Fibroblast of lung (primary cell): ENCODE data around the gene CD47. TPM values are rescaled to one million over a fixed set of nuclear protein-coding genes. Genes with fewer than 3 reads are reported as not detected.

Experiments used
- DNase-seq, 2 donors: peaks; one replicate each; pipeline versions ENCODE4 v3.0.0 to v3.0.0-alpha.2; 2010; ENCODE audit warnings: low read depth in 2 of 2
- H2AFZ ChIP-seq: 2 replicates; pipeline ENCODE4 v1.5.1; 2012; ENCODE audit warnings: low read length, control low read depth, inconsistent platforms
- H3K27ac ChIP-seq: 2 replicates; pipeline ENCODE4 v1.5.1; 2011; ENCODE audit warnings: low read length, control low read depth; ENCODE audit not compliant: insufficient read depth
- H3K27me3 ChIP-seq: 2 replicates; pipeline ENCODE4 v1.5.1; 2011; ENCODE audit warnings: mild to moderate bottlenecking, low read length; ENCODE audit not compliant: control insufficient read depth, insufficient read depth
- H3K36me3 ChIP-seq: 2 replicates; pipeline ENCODE4 v1.5.1; 2011; ENCODE audit warnings: low read length; ENCODE audit not compliant: control insufficient read depth, insufficient read depth
- H3K4me1 ChIP-seq: 2 replicates; pipeline ENCODE4 v1.5.1; 2011; ENCODE audit warnings: low read length; ENCODE audit not compliant: control insufficient read depth, insufficient read depth; ENCODE audit errors: extremely low read depth
- H3K4me2 ChIP-seq: 2 replicates; pipeline ENCODE4 v1.5.1; 2011; ENCODE audit warnings: low read length, control low read depth; ENCODE audit not compliant: insufficient read depth; ENCODE audit errors: extremely low read depth
- H3K4me3 ChIP-seq, 4 experiments: fragments of 200-600 bp in 1 of 4; sonication (generic) in 1 of 4; replicated peaks in 1 of 4; 2 replicates each; pipeline ENCODE4 v1.5.1; 2011 to 2016; ENCODE audit warnings: low read length in 4 of 4, low read depth in 3 of 4, mild to moderate bottlenecking in 3 of 4, control low read depth in 2 of 4, inconsistent platforms in 1 of 4, mixed read lengths in 1 of 4; ENCODE audit not compliant: insufficient read depth in 1 of 4; ENCODE audit errors: control extremely low read depth in 1 of 4
- H3K79me2 ChIP-seq: 2 replicates; pipeline ENCODE4 v1.5.1; 2012; ENCODE audit warnings: mild to moderate bottlenecking, low read length, inconsistent platforms; ENCODE audit not compliant: control insufficient read depth, insufficient read depth
- H3K9ac ChIP-seq: 2 replicates; pipeline ENCODE4 v1.5.1; 2011; ENCODE audit warnings: mild to moderate bottlenecking, low read length, control low read depth; ENCODE audit not compliant: insufficient read depth
- H3K9me3 ChIP-seq: 2 replicates; pipeline ENCODE4 v1.5.1; 2012; ENCODE audit warnings: low read depth, low read length; ENCODE audit not compliant: control insufficient read depth, insufficient read depth
- H4K20me1 ChIP-seq: 2 replicates; pipeline ENCODE4 v1.5.1; 2011; ENCODE audit warnings: low read length; ENCODE audit not compliant: control insufficient read depth, insufficient read depth; ENCODE audit errors: extremely low read depth
- CTCF ChIP-seq, 2 donors: IDR thresholded peaks in 1 of 2; conservative IDR thresholded peaks in 1 of 2; 1 replicate in 1 of 2; 2 replicates in 1 of 2; pipeline ENCODE4 v1.5.1; 2011 to 2012; ENCODE audit warnings: low read length in 2 of 2, control low read depth in 1 of 2, inconsistent platforms in 1 of 2, low read depth in 1 of 2, mild to moderate bottlenecking in 1 of 2
- EZH2 ChIP-seq: IDR thresholded peaks from 2 replicates; pipeline ENCODE4 v1.5.1; 2012; ENCODE audit warnings: low read length, control low read depth, mild to moderate bottlenecking; ENCODE audit errors: missing control alignments
- polyA plus RNA-seq, 2 donors: library from polyadenylated mRNA; depleted of rRNA in 1 of 2; stranded (reverse) in 1 of 2; unstranded in 1 of 2; fragments of >200 nt; gene quantifications; 2 replicates each; pipeline ENCODE4 v1.2.1, GENCODE V29; 2011 to 2012; ENCODE audit warnings: missing spikeins in 1 of 2
- total RNA-seq: library from RNA; depleted of rRNA; stranded (reverse); fragments of >200 nt; gene quantifications from 2 replicates; pipeline ENCODE4 v1.2.1, GENCODE V29; 2014

CD47 gene
- total and polyA plus RNA-seq, 2 donors (not counting 1 experiment from before 2014, with no cell fraction given), result 72.0 to 91.7 TPM

GRCh38 chr3:108001457-108001856, 89.4 kb downstream of the CD47 start:
- no peak overlapping the region for H2AFZ ChIP-seq
- no peak for DNase-seq
- TF ChIP-seq EZH2 (no peak), CTCF (conservative IDR thresholded peaks at IDR 0.05 in 1 of 2, IDR thresholded peaks at IDR 0.05 in 1 of 2; ENCODE audit: low read depth in 1 of 2, low read length in 2 of 2) (no peak)
- H3K9ac ChIP-seq, result no peak overlapping the region
- H3K4me2 ChIP-seq, result no peak overlapping the region
- no peaks in the 10 kb centered on the region for H3K9me3 ChIP-seq
- H4K20me1 ChIP-seq, result no peaks in the 10 kb centered on the region
- H3K4me1 ChIP-seq, result no peaks in the 10 kb centered on the region
- H3K4me3 ChIP-seq, result no peak overlapping the region
- H3K79me2 ChIP-seq, result no peaks in the 10 kb centered on the region
- no peak overlapping the region for H3K27ac ChIP-seq
- peaks cover 6% of the 10 kb centered on the region for H3K27me3 ChIP-seq
- H3K36me3 ChIP-seq, result no peaks in the 10 kb centered on the region

DNA sequence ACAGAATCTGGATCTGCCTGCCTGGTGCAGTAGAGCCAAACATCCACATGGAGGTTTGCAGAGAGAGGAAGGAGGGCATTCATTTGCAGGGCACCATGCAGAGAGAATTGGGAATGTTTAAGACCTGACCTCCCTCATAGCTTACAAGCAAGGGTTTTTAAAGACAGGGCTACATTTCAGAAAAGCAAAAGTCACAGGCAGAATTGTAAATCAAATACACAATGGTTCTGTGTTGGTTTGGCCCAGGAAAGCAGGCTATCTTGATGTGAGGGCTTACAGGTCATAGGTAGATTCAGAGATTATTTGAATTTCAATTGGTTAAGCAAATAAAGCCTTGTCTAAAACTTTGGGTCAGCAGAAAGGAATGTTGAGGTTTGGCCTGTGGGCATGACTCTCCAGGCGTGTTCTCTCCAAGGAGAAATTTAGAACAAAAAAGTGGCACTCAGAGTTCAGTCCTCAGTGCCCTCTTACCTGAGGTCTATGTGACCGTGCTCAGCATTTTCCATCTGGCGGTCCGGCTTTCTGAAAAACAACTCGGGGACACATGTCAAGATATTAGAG, 91.5 kb downstream of the CD47 start:
- no peak for TF ChIP-seq CTCF (conservative IDR thresholded peaks at IDR 0.05 in 1 of 2, IDR thresholded peaks at IDR 0.05 in 1 of 2; ENCODE audit: low read depth in 1 of 2, low read length in 2 of 2)
- no peak for TF ChIP-seq EZH2
- H3K79me2 ChIP-seq, result no peaks in the 10 kb centered on the region
- H3K4me3 ChIP-seq, result no peak overlapping the region
- H3K36me3 ChIP-seq, result no peaks in the 10 kb centered on the region
- H3K4me2 ChIP-seq, result no peak overlapping the region
- peaks cover 6% of the 10 kb centered on the region for H3K27me3 ChIP-seq
- H3K9me3 ChIP-seq, result no peaks in the 10 kb centered on the region
- H4K20me1 ChIP-seq, result no peaks in the 10 kb centered on the region
- no peaks in the 10 kb centered on the region for H3K4me1 ChIP-seq
- H3K9ac ChIP-seq, result no peak overlapping the region
- no peak overlapping the region for H2AFZ ChIP-seq
- DNase-seq, result peak in 1 of 2 donors; percentile 59
- H3K27ac ChIP-seq, result no peak overlapping the region

DNA sequence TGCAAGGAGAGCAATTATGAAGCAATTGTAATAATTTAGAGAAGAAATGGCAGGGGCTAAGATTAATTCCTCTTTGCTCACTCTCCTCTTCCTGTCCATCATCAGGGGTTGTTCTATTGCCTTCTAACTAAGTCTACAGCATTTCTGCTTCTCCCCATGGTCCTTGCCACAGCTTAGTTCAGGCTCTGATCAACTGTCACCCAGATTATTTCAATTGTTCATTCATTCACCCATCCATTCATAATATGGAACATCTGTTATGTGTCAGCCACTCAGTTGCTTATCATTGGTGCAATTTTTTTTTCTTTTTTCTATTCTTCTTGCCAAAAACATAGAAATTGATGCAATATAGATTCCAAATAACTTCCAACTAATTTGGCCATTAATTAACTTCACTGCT, 93.2 kb downstream of the CD47 start:
- H2AFZ ChIP-seq, result no peak overlapping the region
- TF ChIP-seq CTCF (conservative IDR thresholded peaks at IDR 0.05 in 1 of 2, IDR thresholded peaks at IDR 0.05 in 1 of 2; ENCODE audit: low read depth in 1 of 2, low read length in 2 of 2), result no peak
- no peak for TF ChIP-seq EZH2
- no peaks in the 10 kb centered on the region for H4K20me1 ChIP-seq
- no peaks in the 10 kb centered on the region for H3K36me3 ChIP-seq
- H3K4me2 ChIP-seq, result no peak overlapping the region
- H3K27me3 ChIP-seq, result peaks cover 6% of the 10 kb centered on the region
- no peaks in the 10 kb centered on the region for H3K4me1 ChIP-seq
- H3K4me3 ChIP-seq, result no peak overlapping the region
- no peak overlapping the region for H3K9ac ChIP-seq
- H3K79me2 ChIP-seq, result no peaks in the 10 kb centered on the region
- H3K9me3 ChIP-seq, result no peaks in the 10 kb centered on the region
- DNase-seq, result peak in 1 of 2 donors; percentile 54
- no peak overlapping the region for H3K27ac ChIP-seq
